ENCODE measurements around the gene SNX19.

DNA sequence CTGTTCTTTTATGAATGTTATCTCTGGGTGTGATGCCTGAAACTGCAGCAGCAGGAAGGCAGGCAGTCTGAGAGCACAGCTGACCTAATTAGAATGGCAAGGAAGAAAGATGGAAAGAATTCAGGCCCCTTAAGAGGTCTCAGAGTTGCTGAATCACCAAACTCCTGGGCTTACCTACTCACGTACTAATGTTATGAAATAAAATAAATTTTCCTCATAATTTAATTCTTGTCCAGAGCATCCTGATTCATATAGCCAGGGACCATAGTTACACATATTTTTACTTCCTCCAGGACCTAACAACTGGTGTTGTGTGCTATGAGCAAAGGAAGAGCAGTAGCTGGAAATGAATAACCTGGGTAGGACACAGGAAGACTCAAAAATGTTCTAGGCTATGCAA is 41.9 kb downstream of the SNX19 start:
- TF ChIP-seq, protein P1, sequence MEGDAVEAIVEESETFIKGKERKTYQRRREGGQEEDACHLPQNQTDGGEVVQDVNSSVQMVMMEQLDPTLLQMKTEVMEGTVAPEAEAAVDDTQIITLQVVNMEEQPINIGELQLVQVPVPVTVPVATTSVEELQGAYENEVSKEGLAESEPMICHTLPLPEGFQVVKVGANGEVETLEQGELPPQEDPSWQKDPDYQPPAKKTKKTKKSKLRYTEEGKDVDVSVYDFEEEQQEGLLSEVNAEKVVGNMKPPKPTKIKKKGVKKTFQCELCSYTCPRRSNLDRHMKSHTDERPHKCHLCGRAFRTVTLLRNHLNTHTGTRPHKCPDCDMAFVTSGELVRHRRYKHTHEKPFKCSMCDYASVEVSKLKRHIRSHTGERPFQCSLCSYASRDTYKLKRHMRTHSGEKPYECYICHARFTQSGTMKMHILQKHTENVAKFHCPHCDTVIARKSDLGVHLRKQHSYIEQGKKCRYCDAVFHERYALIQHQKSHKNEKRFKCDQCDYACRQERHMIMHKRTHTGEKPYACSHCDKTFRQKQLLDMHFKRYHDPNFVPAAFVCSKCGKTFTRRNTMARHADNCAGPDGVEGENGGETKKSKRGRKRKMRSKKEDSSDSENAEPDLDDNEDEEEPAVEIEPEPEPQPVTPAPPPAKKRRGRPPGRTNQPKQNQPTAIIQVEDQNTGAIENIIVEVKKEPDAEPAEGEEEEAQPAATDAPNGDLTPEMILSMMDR (IDR thresholded peaks at IDR 0.05), result no peak
- no peak for TF ChIP-seq POLR2A (IDR thresholded peaks at IDR 0.05)

Measured in Peyer's patch (tissue), 4 donors.